OCI-LY7 (cell line): ENCODE measurements around the gene SMTNL1. TPM values are rescaled to one million over a fixed set of nuclear protein-coding genes. Genes with fewer than 3 reads are reported as not detected.

Experiments
- BruUV-seq: library from RNA; stranded (reverse); fragments of 400-500 nt; replicated peaks from 2 replicates; lab custom pipeline; 2021; lab: Mats Ljungman, UMichigan
- CTCF ChIA-PET: fragments of 300-600 bp; sonication (Branson Sonifier 250); formaldehyde crosslinking; loops from one replicate; lab custom pipeline; 2022; ENCODE audit warnings: antibody characterized with exemption; ENCODE audit not compliant: unreplicated experiment; lab: Charles Lee
- POLR2A ChIA-PET: fragments of 300-600 bp; sonication (Branson Sonifier 250); formaldehyde crosslinking; loops from one replicate; lab custom pipeline; 2022; ENCODE audit warnings: antibody characterized with exemption; lab: Charles Lee
- DNase-seq: peaks from one replicate; pipeline ENCODE4 v3.0.0-alpha.2; 2015; ENCODE audit warnings: low spot score
- H2AFZ ChIP-seq: fragments of 200-600 bp; sonication (generic), shearing (Covaris generic); 2 replicates; pipeline ENCODE4 v1.6.1; 2014; ENCODE audit warnings: mild to moderate bottlenecking, antibody characterized with exemption, low read length, moderate library complexity
- H3K27ac ChIP-seq: fragments of 200-600 bp; sonication (generic); 2 replicates; pipeline ENCODE4 v1.5.1; 2014; ENCODE audit warnings: mixed run types, low read depth, mild to moderate bottlenecking, moderate library complexity, low read length, inconsistent platforms; ENCODE audit not compliant: poor library complexity, severe bottlenecking
- H3K36me3 ChIP-seq: fragments of 200-600 bp; sonication (generic); 2 replicates; pipeline ENCODE4 v1.6.1; 2014; ENCODE audit warnings: mild to moderate bottlenecking, antibody characterized with exemption, low read length, moderate library complexity, mixed read lengths; ENCODE audit not compliant: insufficient read depth
- H3K4me1 ChIP-seq: fragments of 200-600 bp; sonication (generic); 2 replicates; pipeline ENCODE4 v1.5.1; 2014; ENCODE audit warnings: mild to moderate bottlenecking, low read length; ENCODE audit not compliant: insufficient read depth, poor library complexity, severe bottlenecking
- H3K4me2 ChIP-seq: fragments of 200-600 bp; sonication (generic); 2 replicates; pipeline ENCODE4 v1.6.1; 2014; ENCODE audit warnings: mild to moderate bottlenecking, low read length
- H3K4me3 ChIP-seq: fragments of 200-600 bp; sonication (generic); 2 replicates; pipeline ENCODE4 v1.5.1; 2014; ENCODE audit warnings: mild to moderate bottlenecking, low read depth, low read length; ENCODE audit not compliant: poor library complexity, severe bottlenecking
- H3K79me2 ChIP-seq: fragments of 200-600 bp; sonication (generic); 2 replicates; pipeline ENCODE4 v1.6.1; 2016; ENCODE audit warnings: low read depth, mild to moderate bottlenecking, low read length, moderate library complexity, mixed read lengths; ENCODE audit not compliant: insufficient read depth
- H3K9me2 ChIP-seq: fragments of 200-600 bp; sonication (generic); 2 replicates; pipeline ENCODE4 v1.6.1; 2016; ENCODE audit warnings: mild to moderate bottlenecking, low read length, mixed read lengths; ENCODE audit not compliant: insufficient read depth
- H3K9me3 ChIP-seq: fragments of 200-600 bp; sonication (generic); 2 replicates; pipeline ENCODE4 v1.6.1; 2014; ENCODE audit warnings: mild to moderate bottlenecking, mixed run types, low read length, mixed read lengths
- H4K20me1 ChIP-seq: fragments of 200-600 bp; sonication (generic); 2 replicates; pipeline ENCODE4 v1.6.1; 2014; ENCODE audit warnings: mild to moderate bottlenecking, antibody characterized with exemption, low read length, moderate library complexity, mixed read lengths; ENCODE audit not compliant: insufficient read depth
- CTCF ChIP-seq: fragments of 200-600 bp; sonication (generic); conservative IDR thresholded peaks from 2 replicates; pipeline ENCODE4 v1.5.1; 2014; ENCODE audit warnings: mild to moderate bottlenecking, antibody characterized with exemption, low read length, moderate library complexity, mixed read lengths
- EZH2phosphoT487 ChIP-seq: fragments of 200-600 bp; sonication (generic); IDR thresholded peaks from 2 replicates; pipeline ENCODE4 v1.6.1; 2018; ENCODE audit warnings: low read depth, borderline replicate concordance, mild to moderate bottlenecking, mixed run types, antibody characterized with exemption, low read length, moderate library complexity, mixed read lengths
- intact Hi-C: fragments of 100-400 bp; cut with micrococcal nuclease; formaldehyde crosslinking; loops from one replicate; pipeline ENCODE4 v1.10.0; 2022; ENCODE audit not compliant: unreplicated experiment
- total RNA-seq, 2 experiments: library from RNA; depleted of rRNA in 1 of 2; stranded (reverse); fragments of >200 nt in 1 of 2; shearing (Covaris generic) in 1 of 2; gene quantifications; 2 replicates each; pipeline ENCODE4 v1.2.3, GENCODE V29; 2014 to 2022

SMTNL1 gene
- total RNA-seq, 2 experiments from 2014 or later: not detected

GRCh38 chr11:57568330-57568766, 31.0 kb downstream of the SMTNL1 start:
- DNase-seq: no peak
- peak overlapping the region; percentile 92 for H2AFZ ChIP-seq
- no peaks in the 10 kb centered on the region for H3K9me3 ChIP-seq
- ChIA-PET POLR2A (interaction anchor here (0.9 to 1.7 kb wide), 2 partner anchors 56 to 73 kb away, joined by 3 to 12 read pairs; no protein-coding TSS in a partner anchor), CTCF (interaction anchor here (0.5 to 2.2 kb wide), 6 partner anchors 11 to 232 kb away, joined by 3 to 19 read pairs (median 6); no protein-coding TSS in a partner anchor)
- no peaks in the 10 kb centered on the region for H3K9me2 ChIP-seq
- TF ChIP-seq EZH2phosphoT487 (no peak), CTCF (no peak; the same call in none of the 2 replicates)
- H3K4me1 ChIP-seq: peaks cover 18% of the 10 kb centered on the region
- no peaks in the 10 kb centered on the region for H3K36me3 ChIP-seq
- H3K27ac ChIP-seq: peak overlapping the region; percentile 79
- no TSS peak for BruUV-seq
- H4K20me1 ChIP-seq: no peaks in the 10 kb centered on the region
- peak overlapping the region; percentile 81 for H3K4me3 ChIP-seq
- peak overlapping the region; percentile 96 for H3K4me2 ChIP-seq
- intact Hi-C loops: loop anchor here (1.0 to 5.0 kb wide), 4 partner anchors 73 to 954 kb away; no protein-coding TSS in a partner anchor
- H3K79me2 ChIP-seq: peaks cover 16% of the 10 kb centered on the region; the same call in 1 of the 2 replicates

GRCh38 chr11:57571606-57572005, 34.2 kb downstream of the SMTNL1 start:
- CTCF ChIA-PET: no interaction called here
- Histone ChIP-seq H3K4me3 (no peak overlapping the region), H3K4me2 (no peak overlapping the region), H3K9me2 (no peaks in the 10 kb centered on the region), H2AFZ (peak overlapping the region; percentile 50), H3K9me3 (no peaks in the 10 kb centered on the region), H3K27ac (no peak overlapping the region), H4K20me1 (no peaks in the 10 kb centered on the region), H3K36me3 (no peaks in the 10 kb centered on the region), H3K79me2 (peaks cover 6% of the 10 kb centered on the region; the same call in 1 of the 2 replicates), H3K4me1 (peaks cover 7% of the 10 kb centered on the region)
- no peak for DNase-seq
- POLR2A ChIA-PET: interaction anchor here (0.7 to 1.4 kb wide), 2 partner anchors 36 to 229 kb away, joined by 3 read pairs; no protein-coding TSS in a partner anchor
- TF ChIP-seq EZH2phosphoT487 (no peak), CTCF (no peak)
- BruUV-seq: no TSS peak
- intact Hi-C loops: no loop called here

- H3K4me2 ChIP-seq: no peak overlapping the region
- no peak overlapping the region for H2AFZ ChIP-seq
- H4K20me1 ChIP-seq: no peaks in the 10 kb centered on the region
- H3K9me3 ChIP-seq: no peaks in the 10 kb centered on the region
- TF ChIP-seq EZH2phosphoT487 (no peak), CTCF (no peak)
- no peak for DNase-seq
- no peaks in the 10 kb centered on the region for H3K36me3 ChIP-seq
- no peak overlapping the region for H3K4me3 ChIP-seq
- ChIA-PET CTCF (no interaction called here), POLR2A (no interaction called here)
- H3K9me2 ChIP-seq: no peaks in the 10 kb centered on the region
- no TSS peak for BruUV-seq
- no peaks in the 10 kb centered on the region for H3K79me2 ChIP-seq
- no peak overlapping the region for H3K27ac ChIP-seq
- intact Hi-C loops: no loop called here
- no peaks in the 10 kb centered on the region for H3K4me1 ChIP-seq
These were observed 36.7 kb downstream of the SMTNL1 start for GRCh38 chr11:57574061-57574460.
